Testis (tissue), 3 donors: ENCODE data around the gene IMP3. TPM values are rescaled to one million over a fixed set of nuclear protein-coding genes. Genes with fewer than 3 reads are reported as not detected.

Experiments used
- DNase-seq: peaks from one replicate; pipeline ENCODE4 v3.0.0-alpha.2; 2019
- H3K27ac ChIP-seq, 2 donors: fragments of 200-600 bp; sonication (generic); one replicate each; pipeline ENCODE4 v1.5.1; 2019
- H3K27me3 ChIP-seq: fragments of 200-600 bp; sonication (generic); one replicate; pipeline ENCODE4 v1.5.1; 2019
- H3K36me3 ChIP-seq: fragments of 200-600 bp; sonication (generic); one replicate; pipeline ENCODE4 v1.5.1; 2017; ENCODE audit warnings: low read depth; ENCODE audit errors: missing control alignments
- H3K4me1 ChIP-seq: fragments of 200-600 bp; sonication (generic); one replicate; pipeline ENCODE4 v1.5.1; 2019
- H3K4me3 ChIP-seq, 2 donors: fragments of 200-600 bp; sonication (generic); one replicate each; pipeline ENCODE4 v1.5.1; 2017 to 2019
- H3K9me3 ChIP-seq: fragments of 200-600 bp; sonication (generic); one replicate; pipeline ENCODE4 v1.5.1; 2017
- POLR2A ChIP-seq: fragments of 450-650 bp; IDR thresholded peaks from one replicate; pipeline ENCODE4 v1.6.1; 2017; ENCODE audit warnings: antibody characterized with exemption, mild to moderate bottlenecking, moderate library complexity
- WGBS, 2 donors: methylation state at CpG; one replicate each; pipeline ENCODE4 v1.1.5; 2018; 5-methylcytosine and 5-hydroxymethylcytosine counted together
- intact Hi-C: fragments of 100-400 bp; cut with DNase I; formaldehyde crosslinking; loops from one replicate; pipeline ENCODE4 v1.15.1; 2023; ENCODE audit warnings: low total_unique reads
- polyA plus RNA-seq: library from polyadenylated mRNA; stranded (reverse); fragments of 350-450 nt; fragmentation: Illumina TruSeq; extraction: RNeasy Lipid Tissue Mini Kit (QIAGEN cat#74804); gene quantifications from one replicate; pipeline ENCODE4 v1.2.3, GENCODE V29; 2014; ENCODE audit warnings: low read depth, low replicate concordance; ENCODE audit not compliant: insufficient read depth
- total RNA-seq, 2 donors: library from RNA; depleted of rRNA; stranded (reverse); fragments of >200 nt; gene quantifications; one replicate each; pipeline ENCODE4 v1.2.3, GENCODE V29; 2016
- TF ChIP-seq, protein P1 (sequence below), 3 experiments: fragments of 450-650 bp in 2 of 3; fragments of 200-600 bp in 1 of 3; sonication (generic) in 1 of 3; IDR thresholded peaks; one replicate each; pipeline ENCODE4 v1.5.1; 2016 to 2019; ENCODE audit warnings: antibody characterized with exemption in 3 of 3, mild to moderate bottlenecking in 2 of 3, moderate library complexity in 1 of 3

IMP3 gene
- total and polyA plus RNA-seq, 3 donors from 2014 or later, result 32.6 to 111 (median 87.5) TPM

DNA sequence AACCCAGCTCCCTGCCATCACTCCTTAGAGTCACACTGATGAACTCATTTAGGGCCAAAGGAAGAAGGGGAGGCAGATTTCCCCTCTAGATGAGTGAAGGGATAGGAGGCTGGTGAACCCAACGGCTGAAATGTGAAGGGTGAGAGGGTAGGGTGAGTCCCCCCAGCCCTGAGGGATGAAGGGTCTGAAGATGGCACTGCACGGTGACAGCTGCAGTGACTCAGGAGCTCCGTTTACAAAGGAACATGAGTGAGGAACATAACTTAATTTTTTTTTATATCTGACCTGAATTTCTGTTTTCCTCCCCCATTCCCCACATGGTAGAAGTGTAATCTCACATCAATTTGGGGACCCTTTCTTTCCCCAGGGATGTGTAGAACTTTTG is 21.7 kb upstream of the IMP3 start:
- Histone ChIP-seq H3K27me3 (no peaks in the 10 kb centered on the region), H3K4me1 (peaks cover 20% of the 10 kb centered on the region), H3K4me3 (no peak overlapping the region), H3K27ac (peak overlapping the region; percentile 42 to 81), H3K36me3 (no peaks in the 10 kb centered on the region), H3K9me3 (no peaks in the 10 kb centered on the region)
- no peak for DNase-seq
- intact Hi-C loops, result no loop called here
- TF ChIP-seq, protein P1, sequence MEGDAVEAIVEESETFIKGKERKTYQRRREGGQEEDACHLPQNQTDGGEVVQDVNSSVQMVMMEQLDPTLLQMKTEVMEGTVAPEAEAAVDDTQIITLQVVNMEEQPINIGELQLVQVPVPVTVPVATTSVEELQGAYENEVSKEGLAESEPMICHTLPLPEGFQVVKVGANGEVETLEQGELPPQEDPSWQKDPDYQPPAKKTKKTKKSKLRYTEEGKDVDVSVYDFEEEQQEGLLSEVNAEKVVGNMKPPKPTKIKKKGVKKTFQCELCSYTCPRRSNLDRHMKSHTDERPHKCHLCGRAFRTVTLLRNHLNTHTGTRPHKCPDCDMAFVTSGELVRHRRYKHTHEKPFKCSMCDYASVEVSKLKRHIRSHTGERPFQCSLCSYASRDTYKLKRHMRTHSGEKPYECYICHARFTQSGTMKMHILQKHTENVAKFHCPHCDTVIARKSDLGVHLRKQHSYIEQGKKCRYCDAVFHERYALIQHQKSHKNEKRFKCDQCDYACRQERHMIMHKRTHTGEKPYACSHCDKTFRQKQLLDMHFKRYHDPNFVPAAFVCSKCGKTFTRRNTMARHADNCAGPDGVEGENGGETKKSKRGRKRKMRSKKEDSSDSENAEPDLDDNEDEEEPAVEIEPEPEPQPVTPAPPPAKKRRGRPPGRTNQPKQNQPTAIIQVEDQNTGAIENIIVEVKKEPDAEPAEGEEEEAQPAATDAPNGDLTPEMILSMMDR (IDR thresholded peaks at IDR 0.05), result no peak
- TF ChIP-seq POLR2A, result no peak
- 75 to 82% methylated on average over 3 of the region's 3 CpGs for WGBS, 2 donors

DNA sequence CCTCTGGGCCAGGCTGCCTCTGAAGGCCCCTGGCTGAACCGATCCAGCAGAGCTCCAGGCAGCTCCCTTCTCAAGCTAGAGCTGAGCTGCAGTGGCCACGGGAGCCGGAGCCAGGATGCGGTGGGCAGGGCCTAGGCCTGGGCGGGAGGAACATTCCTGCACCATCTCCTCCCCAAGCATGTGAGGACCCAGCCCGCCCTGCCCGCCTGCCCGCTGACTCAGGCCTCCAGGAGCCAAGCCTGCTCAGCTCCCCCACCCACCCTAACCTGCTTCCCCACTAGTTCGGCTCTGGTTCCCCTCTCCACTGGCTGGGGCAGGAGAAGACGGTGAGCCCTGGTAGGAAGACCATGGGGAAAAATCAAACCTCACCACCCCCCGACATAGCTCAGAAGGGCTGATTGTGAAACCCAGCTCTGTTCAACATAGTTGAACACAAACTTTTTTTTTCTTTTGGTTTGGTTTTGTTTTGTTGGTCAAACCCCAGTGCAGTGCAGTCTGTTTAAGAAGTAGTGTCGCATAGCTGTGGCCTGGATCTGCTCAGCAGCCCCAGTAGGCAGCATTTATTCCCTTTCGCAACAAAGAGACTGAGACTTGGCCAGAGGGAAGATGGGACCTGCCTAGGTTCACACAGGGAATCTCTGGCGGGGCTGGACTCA is 21.2 kb upstream of the IMP3 start:
- no peaks in the 10 kb centered on the region for H3K36me3 ChIP-seq
- H3K27me3 ChIP-seq, result no peaks in the 10 kb centered on the region
- intact Hi-C loops, result no loop called here
- TF ChIP-seq, protein P1 (IDR thresholded peaks at IDR 0.05), result no peak
- TF ChIP-seq POLR2A, result no peak
- H3K4me3 ChIP-seq, result no peak overlapping the region
- H3K27ac ChIP-seq, result peak overlapping the region; percentile 42 to 81
- peaks cover 20% of the 10 kb centered on the region for H3K4me1 ChIP-seq
- no peaks in the 10 kb centered on the region for H3K9me3 ChIP-seq
- DNase-seq, result peak; percentile 80
- 66 to 67% methylated on average over 10 to 14 of the region's 14 CpGs for WGBS, 2 donors

DNA sequence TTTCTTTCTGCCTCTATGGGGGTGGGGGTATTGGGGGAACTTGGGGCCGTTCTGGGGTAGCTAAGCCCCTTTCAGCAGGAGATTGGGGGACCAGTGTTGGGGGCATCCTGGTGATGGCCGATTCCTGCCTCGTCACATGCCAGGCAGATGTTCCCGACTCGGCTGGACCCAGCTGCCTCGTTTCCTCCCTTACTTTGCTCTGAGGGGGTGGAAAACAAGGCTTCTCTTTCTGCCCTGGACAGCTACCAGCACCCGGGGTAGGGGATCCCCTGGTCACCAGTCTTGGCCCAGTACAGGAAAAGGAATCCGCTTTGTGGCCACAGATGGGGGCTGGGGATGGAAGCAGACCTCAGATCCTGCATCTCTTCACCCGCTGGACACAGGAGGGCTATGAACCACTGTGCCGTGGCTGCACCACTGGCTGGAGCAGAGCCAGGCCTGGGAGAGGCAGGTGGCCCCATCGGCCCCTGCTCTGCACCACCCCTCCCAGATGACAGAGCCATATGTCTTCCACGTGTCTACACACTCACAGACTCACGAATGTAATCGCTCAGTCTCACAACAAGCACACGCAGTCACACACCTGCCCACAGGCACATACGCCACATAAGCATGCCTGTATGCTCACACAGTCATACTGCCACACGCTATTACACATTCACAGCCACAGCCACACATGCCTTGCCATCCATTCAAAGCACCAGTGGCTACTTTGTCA is 20.1 kb upstream of the IMP3 start:
- no peak for TF ChIP-seq POLR2A
- TF ChIP-seq, protein P1 (IDR thresholded peaks at IDR 0.05), result no peak
- no peaks in the 10 kb centered on the region for H3K27me3 ChIP-seq
- WGBS, 2 donors, result 84 to 85% methylated on average over 16 to 17 of the region's 17 CpGs
- peaks cover 20% of the 10 kb centered on the region for H3K4me1 ChIP-seq
- H3K36me3 ChIP-seq, result no peaks in the 10 kb centered on the region
- H3K4me3 ChIP-seq, result no peak overlapping the region
- intact Hi-C loops, result no loop called here
- no peak for DNase-seq
- no peak overlapping the region for H3K27ac ChIP-seq
- H3K9me3 ChIP-seq, result no peaks in the 10 kb centered on the region

DNA sequence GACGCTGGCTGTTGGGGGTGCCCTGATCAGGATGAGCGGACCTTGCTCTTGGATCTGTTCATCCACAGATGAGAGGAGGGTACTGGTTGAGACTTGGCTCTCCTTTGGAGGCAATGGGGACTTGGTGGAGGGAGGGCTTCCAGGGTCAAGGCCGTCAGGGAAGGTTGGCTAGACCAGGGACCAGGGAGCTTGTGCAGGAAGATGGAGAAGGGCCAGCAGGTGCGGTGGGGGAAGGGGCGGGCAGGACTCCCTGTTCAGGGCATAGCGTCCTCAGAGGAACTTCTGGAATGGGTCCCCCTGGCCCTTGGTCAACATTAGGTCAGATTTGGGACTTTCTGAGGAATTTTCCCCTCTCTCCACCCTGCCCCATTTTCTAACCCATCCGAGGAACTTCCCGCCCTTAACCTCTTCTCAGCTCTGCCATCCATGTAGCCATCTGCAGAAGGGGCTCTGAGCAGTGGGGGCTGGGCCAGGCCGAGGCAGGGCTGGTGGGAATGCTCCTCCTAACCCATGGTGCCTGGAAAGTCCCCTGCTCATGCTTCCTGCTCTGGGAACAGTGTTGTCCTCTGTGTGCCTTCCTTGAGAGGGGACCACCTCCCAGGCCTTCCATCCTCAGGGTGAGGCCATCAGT is 19.2 kb upstream of the IMP3 start:
- intact Hi-C loops, result no loop called here
- DNase-seq, result no peak
- H3K36me3 ChIP-seq, result no peaks in the 10 kb centered on the region
- no peaks in the 10 kb centered on the region for H3K9me3 ChIP-seq
- H3K27me3 ChIP-seq, result no peaks in the 10 kb centered on the region
- H3K4me1 ChIP-seq, result peaks cover 25% of the 10 kb centered on the region
- H3K27ac ChIP-seq, result no peak overlapping the region
- 67 to 73% methylated on average over 9 of the region's 9 CpGs for whole genome bisulfite sequencing, 2 donors
- TF ChIP-seq POLR2A, result no peak
- TF ChIP-seq, protein P1 (IDR thresholded peaks at IDR 0.05), result no peak
- no peak overlapping the region for H3K4me3 ChIP-seq
